Liver (tissue), 9 donors: Measurements from ENCODE around the gene RNU6-1. TPM values are rescaled to one million over a fixed set of nuclear protein-coding genes. Genes with fewer than 3 reads are reported as not detected.

Experiments used
- DNase-seq: peaks from one replicate; pipeline ENCODE4 v3.0.0-alpha.2; 2017; ENCODE audit warnings: low spot score
- H3K27ac ChIP-seq, 2 donors: one replicate each; pipeline ENCODE4 v1.7.0; 2013; ENCODE audit warnings: inconsistent platforms in 2 of 2, low read length in 2 of 2, control low read depth in 1 of 2, low read depth in 1 of 2, mild to moderate bottlenecking in 1 of 2
- H3K27me3 ChIP-seq, 4 donors: one replicate each; pipeline versions ENCODE4 v1.6.1 to v1.7.0; 2013; ENCODE audit warnings: low read length in 3 of 4, inconsistent platforms in 1 of 4, mild to moderate bottlenecking in 1 of 4, moderate library complexity in 1 of 4; ENCODE audit not compliant: control insufficient read depth in 4 of 4, insufficient read depth in 4 of 4
- H3K36me3 ChIP-seq, 4 donors: one replicate each; pipeline versions ENCODE4 v1.6.1 to v1.7.0; 2013; ENCODE audit warnings: low read length in 3 of 4, mild to moderate bottlenecking in 3 of 4, low read depth in 1 of 4, moderate library complexity in 1 of 4; ENCODE audit not compliant: control insufficient read depth in 4 of 4, insufficient read depth in 3 of 4
- H3K4me1 ChIP-seq, 4 donors: one replicate each; pipeline versions ENCODE4 v1.6.1 to v1.7.0; 2013; ENCODE audit warnings: low read length in 3 of 4, mild to moderate bottlenecking in 3 of 4, moderate library complexity in 1 of 4; ENCODE audit not compliant: control insufficient read depth in 4 of 4, insufficient read depth in 4 of 4
- H3K4me3 ChIP-seq, 3 donors: one replicate each; pipeline versions ENCODE4 v1.6.1 to v1.7.0; 2013; ENCODE audit warnings: low read length in 3 of 3, control low read depth in 1 of 3, low read depth in 1 of 3, mild to moderate bottlenecking in 1 of 3
- H3K9ac ChIP-seq, 2 donors: one replicate each; pipeline ENCODE4 v1.7.0; 2013; ENCODE audit warnings: low read length in 2 of 2, mild to moderate bottlenecking in 2 of 2, moderate library complexity in 2 of 2, control low read depth in 1 of 2, low read depth in 1 of 2
- H3K9me3 ChIP-seq, 4 donors: one replicate each; pipeline versions ENCODE4 v1.6.1 to v1.7.0; 2013; ENCODE audit warnings: low read length in 3 of 4; ENCODE audit not compliant: control insufficient read depth in 4 of 4
- ATF3 ChIP-seq: IDR thresholded peaks from 2 replicates; pipeline ENCODE4 v1.6.1; 2016; ENCODE audit warnings: antibody characterized with exemption
- CTCF ChIP-seq: fragments of 150-350 bp; IDR thresholded peaks from 2 replicates; pipeline ENCODE4 v1.5.1; 2017; ENCODE audit warnings: improper control_type of control experiment, low read depth, low read length; ENCODE audit not compliant: missing input control
- FOXA1 ChIP-seq: IDR thresholded peaks from 2 replicates; pipeline ENCODE4 v1.6.1; 2016; ENCODE audit warnings: antibody characterized with exemption
- FOXA2 ChIP-seq: IDR thresholded peaks from 2 replicates; pipeline ENCODE4 v1.6.1; 2016; ENCODE audit warnings: antibody characterized with exemption
- GABPA ChIP-seq, 2 donors: IDR thresholded peaks in 1 of 2; conservative IDR thresholded peaks in 1 of 2; 2 replicates each; pipeline ENCODE4 v1.6.1; 2016; ENCODE audit warnings: antibody characterized with exemption in 2 of 2, mild to moderate bottlenecking in 1 of 2, moderate library complexity in 1 of 2
- HNF4G ChIP-seq: IDR thresholded peaks from 2 replicates; pipeline ENCODE4 v1.6.1; 2016; ENCODE audit warnings: antibody characterized with exemption
- MAX ChIP-seq: IDR thresholded peaks from 2 replicates; pipeline ENCODE4 v1.6.1; 2016; ENCODE audit warnings: antibody characterized with exemption
- NR2F2 ChIP-seq: IDR thresholded peaks from 2 replicates; pipeline ENCODE4 v1.6.1; 2016; ENCODE audit warnings: antibody characterized with exemption
- REST ChIP-seq: IDR thresholded peaks from 2 replicates; pipeline ENCODE4 v1.6.1; 2016; ENCODE audit warnings: antibody characterized with exemption, mild to moderate bottlenecking
- RXRA ChIP-seq, 2 donors: IDR thresholded peaks; 2 replicates each; pipeline ENCODE4 v1.6.1; 2017 to 2018; ENCODE audit warnings: antibody characterized with exemption in 2 of 2, mild to moderate bottlenecking in 1 of 2
- SP1 ChIP-seq: IDR thresholded peaks from 2 replicates; pipeline ENCODE4 v1.6.1; 2018; ENCODE audit warnings: antibody characterized with exemption, mild to moderate bottlenecking
- YY1 ChIP-seq: IDR thresholded peaks from 2 replicates; pipeline ENCODE4 v1.6.1; 2016; ENCODE audit warnings: antibody characterized with exemption, mild to moderate bottlenecking
- ZBTB33 ChIP-seq: IDR thresholded peaks from 2 replicates; pipeline ENCODE4 v1.6.1; 2016; ENCODE audit warnings: antibody characterized with exemption
- WGBS: extraction: QIAGEN DNeasy Blood & Tissue Kit; methylation state at CpG from one replicate; pipeline ENCODE4 v1.1.7; 2013; 5-methylcytosine and 5-hydroxymethylcytosine counted together
- polyA plus RNA-seq, 2 donors: library from polyadenylated mRNA; stranded (reverse) in 1 of 2; unstranded in 1 of 2; fragments of 200-250 nt in 1 of 2; fragments of >200 nt in 1 of 2; fragmentation: Nextera tagmentation in 1 of 2; extraction: Ambion mirVana in 1 of 2; gene quantifications; one replicate each; pipeline versions ENCODE4 v1.2.1 to v1.2.3, GENCODE V29; 2013 to 2015
- total RNA-seq, 2 donors: library from RNA; depleted of rRNA; stranded (reverse); fragments of >200 nt; gene quantifications; one replicate each; pipeline ENCODE4 v1.2.3, GENCODE V29; 2014
- donor health status: healthy.
- donor health status: healthy.
- donor health status: healthy.
- donor health status: healthy.
- donor health status: healthy.

The RNU6-1 gene
- total and polyA plus RNA-seq, 4 donors, result not detected

- Histone ChIP-seq H3K36me3 (no peaks in the 10 kb centered on the region), H3K9ac (no peak overlapping the region), H3K27ac (no peak overlapping the region), H3K4me1 (no peaks in the 10 kb centered on the region), H3K9me3 (no peaks in the 10 kb centered on the region), H3K27me3 (no peaks in the 10 kb centered on the region), H3K4me3 (no peak overlapping the region)
- TF ChIP-seq FOXA1 (no peak), REST (no peak), MAX (no peak), GABPA (IDR thresholded peaks at IDR 0.05 in 1 of 2, conservative IDR thresholded peaks at IDR 0.05 in 1 of 2) (no peak), NR2F2 (no peak), ZBTB33 (no peak), HNF4G (no peak), CTCF (no peak), SP1 (no peak), FOXA2 (no peak), RXRA (IDR thresholded peaks at IDR 0.05) (no peak), ATF3 (no peak)
- 94% methylated on average over 4 of the region's 4 CpGs for WGBS
- no peak for DNase-seq
These were observed 44.8 kb downstream of the RNU6-1 start for GRCh38 chr15:67794832-67795574.

- Histone ChIP-seq H3K36me3 (no peaks in the 10 kb centered on the region), H3K27ac (no peak overlapping the region), H3K27me3 (no peaks in the 10 kb centered on the region), H3K9ac (no peak overlapping the region), H3K4me1 (no peaks in the 10 kb centered on the region), H3K4me3 (no peak overlapping the region), H3K9me3 (no peaks in the 10 kb centered on the region)
- 91% methylated on average over 8 of the region's 8 CpGs for WGBS
- no peak for DNase-seq
- TF ChIP-seq YY1 (no peak), FOXA2 (no peak), ZBTB33 (no peak), FOXA1 (no peak), NR2F2 (no peak), CTCF (no peak)
These were observed 47.4 kb downstream of the RNU6-1 start for GRCh38 chr15:67792250-67792942.
